GM19467 (cell line): ENCODE results near the gene FGR.

Source experiments
- ATAC-seq: cut with Tn5 transposase; IDR thresholded peaks from one replicate; pipeline ENCODE4 v1.9.1; 2021; ENCODE audit warnings: mild to moderate bottlenecking, moderate library complexity; ENCODE audit not compliant: unreplicated experiment

FGR gene

DNA sequence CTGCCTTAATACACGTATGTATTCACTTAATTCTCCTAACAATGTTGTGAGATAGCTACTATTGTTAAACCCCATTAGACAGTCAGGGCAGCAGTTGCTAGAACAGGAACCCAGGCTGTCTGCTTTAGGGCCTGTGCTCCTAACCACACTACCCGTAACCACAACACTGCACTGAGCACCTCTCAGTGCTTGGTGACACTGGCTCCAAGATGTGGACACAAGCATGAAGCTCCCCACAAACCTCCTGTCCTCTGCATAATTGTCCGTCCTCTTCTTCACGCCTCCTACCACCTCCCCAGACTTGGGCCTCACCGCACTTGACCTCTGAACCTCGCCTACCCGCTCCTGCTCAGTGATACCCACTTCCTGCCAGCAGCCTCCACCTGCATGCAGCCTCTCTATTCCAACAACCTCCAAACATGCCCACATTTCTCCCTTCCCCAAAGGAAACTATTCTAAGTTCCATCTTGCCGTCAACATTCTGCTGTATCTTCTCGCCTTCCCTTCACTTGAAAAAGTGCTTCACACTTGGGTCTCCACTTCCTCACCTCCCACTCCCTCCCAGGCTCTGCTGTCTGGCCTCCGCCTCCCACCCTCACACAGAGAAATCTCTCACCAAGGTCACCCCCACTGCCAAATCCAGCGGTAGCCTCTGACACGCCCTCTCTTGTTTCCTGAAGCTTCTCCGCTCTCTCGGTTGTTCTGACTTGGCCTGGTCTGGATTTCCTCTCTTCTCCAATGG, 16.5 kb downstream of the FGR start:
- no peak for ATAC-seq

DNA sequence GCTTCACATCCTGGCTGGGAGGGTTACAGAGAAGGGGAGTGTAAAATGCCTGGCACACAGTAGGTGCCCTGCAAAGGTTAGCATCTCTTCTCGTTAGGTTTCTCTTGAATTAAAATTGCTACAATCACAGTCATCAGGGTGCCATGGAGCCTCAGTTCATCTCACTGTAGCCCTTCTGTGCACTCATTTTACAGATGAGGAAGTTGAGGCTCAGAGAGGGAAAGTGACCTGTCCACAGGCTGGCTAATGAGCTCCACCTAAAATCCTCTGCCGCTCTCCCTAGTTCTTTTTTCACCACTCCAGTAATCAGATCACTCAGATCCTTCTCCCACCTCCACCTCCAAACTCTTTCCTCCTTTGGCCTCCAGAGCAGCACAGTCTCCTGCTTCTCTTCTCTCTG, 17.6 kb downstream of the FGR start:
- ATAC-seq, result no peak

DNA sequence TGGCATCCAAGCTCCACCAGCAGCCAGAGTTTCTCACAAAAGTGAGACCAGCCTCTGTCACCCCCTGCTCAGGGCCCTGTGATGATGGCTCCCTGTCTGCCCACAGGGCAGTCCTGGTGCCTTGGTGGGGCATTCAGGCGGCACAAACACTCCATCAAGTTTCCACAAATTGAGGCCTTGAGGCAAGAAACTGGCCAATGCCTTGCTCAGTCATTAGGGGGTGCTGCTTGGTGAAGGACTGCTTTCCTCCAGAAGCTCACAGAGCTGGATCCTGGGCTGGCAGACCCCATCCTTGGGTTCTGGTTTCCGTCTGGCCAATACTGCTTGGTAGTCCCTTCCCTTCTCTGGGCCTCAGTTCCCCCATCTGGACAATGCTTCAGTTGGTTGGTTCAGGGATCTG, 18.5 kb downstream of the FGR start:
- no peak for ATAC-seq

DNA sequence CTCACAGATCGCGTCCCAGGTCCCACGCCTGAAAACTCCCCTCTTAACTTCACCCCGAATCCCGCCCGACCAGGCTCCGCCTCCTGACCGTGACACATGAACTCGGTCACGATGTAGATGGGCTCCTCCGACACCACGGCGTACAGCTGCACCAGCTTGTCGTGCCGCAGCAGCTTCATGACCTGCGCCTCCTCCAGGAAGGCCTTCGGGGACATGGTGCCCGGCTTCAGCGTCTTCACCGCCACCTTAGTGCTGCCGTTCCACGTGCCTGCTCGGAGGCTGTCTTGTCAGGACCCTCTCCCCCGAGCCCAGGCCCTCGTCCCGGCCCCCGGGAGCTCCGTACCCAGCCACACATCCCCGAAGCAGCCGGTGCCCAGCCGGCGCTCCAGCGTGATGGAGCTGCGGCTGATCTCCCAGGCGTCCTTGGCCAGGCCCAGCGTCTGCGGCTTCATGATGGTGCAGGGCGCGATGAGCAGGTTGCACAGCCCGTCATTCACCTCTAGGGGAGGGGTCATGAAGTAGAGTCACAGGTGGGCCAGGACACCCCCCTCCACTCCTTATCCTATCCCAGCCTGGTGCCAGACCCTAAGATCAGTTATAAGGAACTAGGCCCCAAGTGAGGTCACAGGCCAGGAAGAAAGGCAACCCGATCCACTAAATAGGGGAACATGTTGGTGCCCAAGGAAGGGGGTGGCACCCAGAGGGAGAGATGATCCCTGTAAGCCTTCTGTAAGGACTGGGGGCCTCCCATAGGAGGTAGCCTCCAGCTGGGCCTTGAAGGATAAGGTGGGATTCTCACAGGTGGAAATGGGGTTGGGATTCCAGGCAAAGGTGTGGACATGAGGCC, 19.4 kb downstream of the FGR start:
- ATAC-seq, result no peak

DNA sequence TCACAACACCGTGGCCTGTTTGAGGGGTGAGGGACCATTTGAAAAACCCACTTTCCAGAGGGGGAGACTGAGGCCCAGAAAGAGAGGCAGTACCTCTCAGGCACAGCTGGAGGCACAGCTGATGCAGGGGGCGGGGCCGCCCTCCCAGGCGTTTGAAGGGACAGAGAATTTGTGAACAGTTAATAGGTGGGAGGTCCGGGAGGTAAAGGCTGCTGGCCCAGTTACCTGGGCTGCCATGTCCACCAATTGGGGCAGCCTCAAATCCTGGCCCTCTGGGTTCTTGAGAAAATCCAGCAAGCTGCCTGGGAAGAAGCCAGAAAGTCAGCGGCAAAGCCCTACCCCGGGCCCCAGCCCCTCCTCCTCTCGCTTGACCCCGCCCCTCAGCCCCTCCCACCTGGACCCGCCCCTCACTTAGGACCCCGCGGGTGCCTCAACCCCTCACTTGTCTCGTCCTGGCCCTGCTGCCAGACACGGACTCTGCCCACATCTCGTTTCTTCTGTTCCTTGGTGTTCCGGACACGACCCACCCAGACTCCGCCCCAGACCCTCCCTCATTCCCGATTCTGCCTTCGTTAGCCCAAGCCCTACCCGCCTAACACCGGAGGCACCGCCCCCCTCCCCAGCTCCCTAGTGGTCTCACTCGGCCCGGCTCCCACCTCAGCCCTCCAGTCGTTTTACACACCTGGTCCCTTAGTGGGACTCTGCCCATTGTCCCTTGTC, 20.2 kb downstream of the FGR start:
- ATAC-seq, result no peak

DNA sequence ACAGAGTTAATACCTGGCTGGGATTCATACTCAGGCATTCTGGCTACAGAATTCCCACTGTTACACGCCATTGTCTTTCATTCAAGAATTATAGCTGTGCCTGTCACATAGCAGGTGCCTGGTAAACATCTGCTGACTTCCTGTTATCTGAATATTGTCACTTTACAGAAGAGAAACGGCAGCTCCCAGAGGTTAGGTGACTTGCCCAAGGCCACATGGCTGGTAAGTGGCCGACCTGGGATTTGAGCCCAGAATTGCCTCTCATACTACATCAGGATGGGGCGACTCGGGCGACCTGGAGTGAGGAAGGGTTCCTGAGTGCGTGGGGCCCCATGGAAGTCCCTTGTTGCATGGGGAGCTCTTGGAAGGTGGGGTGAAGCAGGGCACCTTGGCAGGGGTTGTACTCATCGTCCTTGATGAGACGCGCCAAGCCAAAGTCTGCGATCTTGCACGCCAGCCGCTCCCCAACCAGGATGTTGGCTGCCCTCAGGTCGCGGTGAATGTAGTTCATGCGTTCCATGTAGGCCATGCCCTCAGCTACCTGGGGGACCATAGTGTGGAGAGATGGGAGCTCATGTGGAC, 20.9 kb downstream of the FGR start:
- no peak for ATAC-seq

DNA sequence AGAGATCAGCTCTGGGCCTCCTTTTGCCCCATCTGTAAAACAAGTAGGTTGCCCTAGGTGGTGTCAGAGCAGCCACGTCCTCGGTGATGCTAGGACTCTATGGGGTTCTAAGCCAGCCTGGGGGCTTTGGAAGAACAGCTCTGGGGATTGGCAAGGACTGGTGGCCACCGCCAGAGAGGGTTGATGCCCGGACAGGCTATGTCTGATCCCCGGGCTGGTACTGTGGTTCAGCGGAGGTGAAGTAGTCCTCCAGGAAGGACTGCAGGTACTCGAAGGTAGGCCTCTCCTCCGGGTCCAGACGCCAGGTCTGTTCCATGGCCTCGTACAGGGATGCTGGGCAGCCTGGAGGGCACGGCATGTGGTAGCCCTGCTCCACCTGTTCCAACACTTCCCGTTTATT, 22.3 kb downstream of the FGR start:
- ATAC-seq, result no peak

DNA sequence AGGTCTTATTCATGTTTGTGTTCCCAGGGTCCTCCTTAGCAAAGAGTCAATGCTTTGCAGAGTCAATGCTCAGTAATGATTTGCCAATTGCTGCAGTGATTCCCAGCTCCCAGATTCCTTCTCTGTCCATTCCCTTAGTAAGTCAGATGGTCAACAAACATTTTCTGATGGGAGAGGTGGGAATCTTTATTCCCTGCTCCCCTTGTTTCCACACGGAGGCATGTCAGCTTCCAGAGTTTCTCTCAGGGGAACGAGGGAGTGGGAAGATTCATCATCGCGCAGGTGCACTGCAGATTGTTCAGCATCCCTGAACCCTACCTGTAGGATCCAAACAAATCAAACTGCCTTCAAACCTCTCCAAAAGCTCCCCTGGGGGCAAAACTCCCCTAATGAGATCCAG, 23.5 kb downstream of the FGR start:
- no peak for ATAC-seq

DNA sequence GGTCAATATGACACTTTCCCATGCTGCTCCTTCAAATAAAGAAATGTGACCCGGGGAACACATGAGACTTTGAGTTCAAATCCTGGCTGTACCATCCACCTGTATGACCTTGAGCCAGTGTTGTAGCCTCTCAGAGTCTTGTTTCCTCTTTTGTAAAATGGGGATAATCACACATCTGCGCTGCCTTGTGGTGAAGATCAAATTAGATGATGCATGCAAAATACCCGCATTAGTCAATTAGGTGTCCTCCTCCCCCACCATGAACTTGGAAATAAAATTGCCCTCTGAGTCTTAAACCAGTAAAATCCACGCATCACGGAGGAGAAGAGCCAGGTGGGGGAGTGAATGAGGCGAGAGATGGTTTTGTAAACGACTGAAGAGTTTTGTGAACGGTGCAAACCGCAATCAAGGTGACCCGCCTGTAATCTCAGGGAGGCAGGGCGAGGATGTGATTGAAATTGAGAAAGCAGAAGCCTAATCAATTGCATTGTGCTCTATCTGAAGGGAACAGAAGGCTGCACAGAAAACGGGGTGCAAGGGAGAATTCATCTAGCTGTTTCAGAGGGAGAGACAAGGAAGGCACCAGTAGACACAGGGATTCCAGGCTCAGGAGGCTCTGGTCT, 25.3 kb downstream of the FGR start:
- ATAC-seq, result no peak

DNA sequence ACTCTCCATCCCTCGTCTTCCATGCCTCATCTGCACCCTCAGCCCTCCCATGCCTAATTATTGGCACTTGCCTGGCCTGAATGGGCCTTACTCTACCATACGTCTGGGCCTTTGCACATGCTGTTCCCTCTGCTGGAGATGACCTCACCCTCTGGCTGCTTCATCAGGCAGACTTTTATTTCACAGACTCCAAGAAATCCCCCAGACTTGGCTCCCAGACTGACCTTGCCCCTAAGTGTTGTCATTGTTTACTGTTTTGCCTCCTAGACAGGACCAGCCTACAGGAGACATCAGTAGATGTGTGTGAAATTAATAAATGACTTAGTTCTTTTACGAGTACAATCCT, 25.8 kb downstream of the FGR start:
- ATAC-seq, result no peak

DNA sequence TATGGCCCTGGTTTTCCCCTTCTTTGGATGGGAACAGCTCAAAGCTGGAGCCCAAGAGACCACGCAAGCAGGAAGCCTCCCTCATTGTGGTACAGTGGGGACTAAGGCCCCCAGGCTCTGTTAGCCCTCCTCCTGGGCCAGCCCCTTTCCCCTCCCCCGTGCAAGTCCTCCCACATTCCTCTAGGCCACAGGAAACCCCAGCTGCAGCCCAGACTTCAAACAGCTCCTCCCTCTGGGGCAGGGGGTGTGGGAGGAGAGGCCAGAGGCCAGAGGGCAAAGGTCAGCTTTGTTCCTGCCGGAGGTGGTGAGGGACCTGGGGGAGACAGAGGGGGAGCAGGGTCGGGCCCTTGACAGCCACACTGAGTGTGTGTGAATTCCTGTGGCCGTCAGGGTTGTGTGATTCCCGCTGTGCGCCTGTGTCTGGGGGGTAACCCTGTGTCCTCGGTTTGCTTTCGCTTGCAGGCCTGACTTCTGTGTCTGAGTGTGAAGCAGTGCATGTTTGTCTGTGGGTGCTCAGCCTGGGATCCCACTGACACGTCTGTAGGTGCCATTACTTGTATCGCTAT, 27.7 kb downstream of the FGR start:
- no peak for ATAC-seq

DNA sequence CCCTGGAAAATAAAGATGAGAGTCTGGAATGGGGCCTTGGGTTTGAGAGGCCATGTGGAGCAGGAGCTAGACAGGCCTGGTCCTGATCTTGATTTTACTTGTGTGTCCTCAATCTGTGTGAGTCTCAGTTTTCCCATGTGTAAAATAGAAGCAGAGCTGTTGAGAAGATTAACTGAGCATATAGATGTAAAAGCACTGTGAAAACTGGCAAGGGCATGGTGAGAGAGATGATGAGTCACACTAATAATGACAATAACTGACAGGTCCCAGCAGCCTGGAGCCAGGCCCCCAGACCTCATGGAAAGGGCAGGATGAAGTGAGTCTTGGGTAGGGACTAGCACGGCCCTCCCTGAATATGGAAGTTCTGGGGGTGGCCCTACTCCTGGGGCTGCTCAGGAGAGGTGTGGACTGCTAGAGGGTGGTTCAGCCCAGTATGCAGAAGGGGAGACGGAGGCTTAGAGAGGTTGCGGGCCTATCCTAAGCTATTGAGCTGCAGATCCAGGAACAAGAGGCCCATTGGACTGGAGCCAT, 28.2 kb downstream of the FGR start:
- ATAC-seq, result no peak

DNA sequence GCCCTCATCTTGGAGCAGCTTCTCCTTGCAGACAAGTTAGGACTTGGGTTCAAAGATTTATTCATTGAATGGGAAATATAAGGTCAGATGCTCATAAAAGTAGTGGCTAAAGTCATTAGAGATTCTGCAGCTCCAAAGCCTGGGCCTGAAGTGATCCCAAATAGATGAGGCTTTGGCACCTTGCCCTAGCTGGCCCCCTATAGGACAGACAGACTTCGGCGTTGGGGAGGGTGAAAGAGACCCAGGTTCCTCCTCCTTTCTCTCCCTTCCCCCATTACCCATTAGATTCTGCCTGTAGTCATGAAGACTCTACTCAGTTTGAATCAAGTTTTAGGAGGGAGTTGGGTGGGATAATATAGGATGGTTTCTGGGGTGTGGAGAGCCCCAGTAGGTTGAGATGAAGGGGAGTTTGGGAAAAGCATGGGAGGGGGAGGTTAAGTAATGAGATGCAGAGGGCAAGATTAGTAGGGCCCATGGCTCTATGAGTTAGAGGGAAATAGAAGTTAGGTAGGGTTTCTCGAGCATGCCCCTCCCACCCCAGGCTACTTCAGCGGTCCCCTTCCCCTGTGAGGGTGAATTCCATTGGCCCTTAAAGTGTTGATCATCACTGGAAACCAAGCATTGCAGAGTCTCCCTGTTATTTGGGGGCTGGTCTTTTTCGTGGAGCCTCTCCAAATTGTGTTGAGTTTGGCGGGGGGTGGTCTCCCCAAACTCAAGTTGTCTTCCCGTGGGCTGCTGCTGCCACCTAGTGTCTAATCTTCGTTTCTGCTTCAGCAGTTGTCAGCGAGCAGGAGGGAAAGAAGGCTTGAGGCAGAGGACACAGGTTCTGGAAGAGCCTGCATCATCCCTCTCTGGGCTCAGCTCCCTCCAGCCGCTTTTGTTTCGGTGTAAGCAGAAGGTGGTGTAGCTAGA, 28.9 kb downstream of the FGR start:
- ATAC-seq, result no peak

DNA sequence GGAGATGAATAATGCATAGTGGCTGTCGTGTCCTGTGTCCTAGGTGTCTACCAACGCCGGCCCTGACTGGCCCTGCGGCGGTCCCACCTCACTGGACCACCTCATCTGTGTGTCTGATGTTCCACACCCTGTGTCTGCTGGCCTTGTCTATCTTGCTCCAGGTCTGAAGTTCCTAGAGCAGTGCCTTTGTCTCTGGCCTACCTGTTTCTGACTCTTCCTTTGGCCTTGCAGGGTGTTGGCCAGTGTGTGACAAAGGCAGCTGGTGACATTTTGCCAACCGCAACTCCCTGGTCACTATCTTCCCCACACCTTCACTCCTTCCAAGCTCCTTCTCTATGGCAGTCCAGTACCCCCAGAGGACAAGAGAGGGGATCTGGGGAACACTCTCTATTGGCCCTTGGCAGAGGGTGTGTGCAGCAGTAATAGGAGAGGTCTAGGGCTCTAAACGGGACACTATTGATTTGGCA, 29.7 kb downstream of the FGR start:
- no peak for ATAC-seq

DNA sequence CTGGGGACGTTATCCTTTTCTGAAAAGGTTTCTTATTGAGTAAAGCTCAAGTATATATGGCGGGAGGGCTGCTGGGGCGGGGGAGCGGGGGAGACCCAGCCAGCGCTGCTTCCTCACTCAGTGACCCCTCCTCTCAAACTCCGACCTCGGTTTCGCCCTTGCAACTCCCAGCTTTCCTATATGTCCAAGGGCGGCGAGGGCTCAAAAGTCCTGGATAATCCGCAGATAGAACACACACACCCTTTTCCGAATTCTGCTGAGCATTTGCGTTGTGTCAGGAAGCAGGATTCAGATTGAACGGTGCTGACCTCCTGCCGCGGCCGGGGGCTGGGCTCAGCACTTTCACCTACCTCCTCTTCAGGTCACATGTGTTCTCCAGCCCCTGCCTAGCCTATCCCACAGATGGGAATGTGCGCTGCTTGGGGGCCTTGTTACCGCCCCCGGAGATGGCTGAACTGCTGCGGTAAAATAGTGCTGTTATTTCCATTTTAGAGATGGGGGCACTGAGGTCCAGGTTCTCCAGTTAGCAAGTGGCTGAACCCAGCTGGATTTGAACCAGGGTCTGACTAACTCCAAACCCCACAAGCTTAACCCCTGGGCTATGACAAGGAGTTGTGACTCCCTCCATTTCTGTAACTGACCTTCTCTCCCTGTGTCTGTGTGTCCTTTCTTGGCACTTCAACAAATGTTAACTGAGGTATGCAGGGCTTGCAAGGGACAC, 30.2 kb downstream of the FGR start:
- ATAC-seq, result no peak

DNA sequence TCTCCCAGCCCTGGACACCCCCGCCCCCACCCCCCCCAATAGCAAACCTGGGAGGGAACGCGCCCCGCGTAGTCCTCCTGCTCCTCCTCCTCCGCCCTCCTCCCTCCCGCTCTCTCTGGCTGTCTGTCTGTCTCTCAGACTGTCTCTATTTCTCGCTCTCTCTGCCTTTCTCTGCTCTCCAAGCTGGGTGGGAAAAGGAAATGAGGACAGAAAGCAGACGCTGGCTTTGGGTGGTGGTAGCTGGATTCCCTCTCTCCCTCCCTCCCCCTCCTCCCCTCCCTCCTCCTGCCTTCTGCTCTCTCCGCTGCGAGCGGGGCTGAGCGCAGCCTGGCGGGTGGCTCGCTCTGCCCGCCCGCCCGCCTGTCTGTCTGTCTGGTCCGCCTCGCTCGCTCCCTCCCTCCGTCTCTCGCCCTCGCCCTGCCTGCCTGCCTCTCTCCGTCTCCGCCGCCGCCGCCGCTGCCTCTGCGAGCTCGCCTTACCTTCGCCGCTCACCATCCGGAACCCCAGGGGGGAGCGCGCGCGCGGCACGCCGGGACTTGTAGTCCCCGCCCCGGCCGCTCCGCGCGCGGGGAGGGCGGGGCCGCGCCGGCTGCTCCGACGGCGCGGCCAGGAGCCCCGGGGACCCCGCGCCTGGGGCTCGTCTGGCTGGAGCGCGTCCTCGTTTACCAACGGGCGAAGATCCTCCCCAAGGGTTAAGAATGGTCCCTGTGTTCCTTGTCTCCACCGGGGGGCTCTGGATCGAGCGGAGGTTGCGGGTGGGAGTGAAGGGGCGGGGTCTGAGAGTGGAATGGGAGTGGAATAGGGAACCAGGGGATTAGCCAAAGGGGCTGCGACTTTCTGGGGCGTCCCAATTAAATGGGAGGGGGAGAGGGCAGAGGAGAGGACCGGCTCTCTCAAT, 31.1 kb downstream of the FGR start, which contains the start of gene AHDC1:
AHDC1 (minus strand) TSS at position 464 of the 898 bp plus-strand sequence. CDS start 52,029 bp downstream, outside the sequence.
- peak; percentile 43 for ATAC-seq

DNA sequence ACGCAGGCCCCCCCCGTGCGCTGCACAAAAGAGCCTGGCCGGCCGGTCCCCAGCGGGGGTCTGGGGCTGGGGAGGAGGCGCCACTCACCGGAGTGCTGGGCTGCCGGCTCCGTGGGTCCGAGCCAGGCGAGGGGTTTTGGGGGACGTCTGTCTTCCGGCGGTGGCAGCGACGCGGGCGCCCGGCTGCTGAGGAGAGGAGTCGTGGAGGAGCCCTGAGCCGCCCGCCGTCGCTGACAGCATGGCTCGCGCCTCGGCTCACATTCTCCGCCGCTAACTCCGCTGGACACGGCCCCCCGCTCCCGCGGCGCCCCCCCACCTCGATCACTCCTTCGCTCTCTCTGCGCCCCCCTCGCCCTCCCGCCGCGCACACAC, 31.7 kb downstream of the FGR start:
- ATAC-seq, result no peak
